HG03039 (cell line): ENCODE data around the gene LRRC56.

ENCODE experiments used
- ATAC-seq: cut with Tn5 transposase; IDR thresholded peaks from one replicate; pipeline ENCODE4 v1.9.1; 2021; ENCODE audit warnings: mild to moderate bottlenecking, moderate library complexity; ENCODE audit not compliant: unreplicated experiment

The LRRC56 gene

DNA sequence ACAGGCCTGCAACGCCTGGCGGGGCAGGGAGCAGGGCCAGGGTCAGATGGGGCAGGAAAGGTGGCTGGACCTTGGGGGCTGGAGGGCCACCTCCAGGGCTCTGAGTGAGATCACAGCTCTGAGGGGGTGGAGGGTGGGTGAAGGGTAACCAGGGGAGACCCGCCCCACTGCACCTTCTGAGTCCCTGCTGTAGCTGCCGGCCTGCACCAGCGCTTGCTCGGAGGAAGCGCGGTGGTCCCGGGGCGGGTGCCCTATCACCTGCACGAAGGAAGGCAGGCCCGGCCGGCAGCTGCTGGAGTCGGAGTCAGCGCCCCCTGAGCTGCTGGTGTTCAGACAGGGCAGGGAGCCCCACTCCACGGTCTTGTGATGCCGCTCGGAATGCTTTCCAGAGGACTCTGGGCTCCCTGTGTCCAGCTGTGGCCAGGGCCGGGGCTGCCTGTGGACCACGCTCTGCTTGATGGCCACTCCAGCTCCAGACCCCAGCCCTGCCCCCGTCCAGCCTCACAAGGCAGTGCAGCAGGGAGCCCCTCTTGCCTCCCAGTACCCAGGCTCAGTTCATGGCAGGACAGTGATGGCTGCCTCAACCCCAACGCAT is 19.4 kb downstream of the LRRC56 start:
- no peak for ATAC-seq

DNA sequence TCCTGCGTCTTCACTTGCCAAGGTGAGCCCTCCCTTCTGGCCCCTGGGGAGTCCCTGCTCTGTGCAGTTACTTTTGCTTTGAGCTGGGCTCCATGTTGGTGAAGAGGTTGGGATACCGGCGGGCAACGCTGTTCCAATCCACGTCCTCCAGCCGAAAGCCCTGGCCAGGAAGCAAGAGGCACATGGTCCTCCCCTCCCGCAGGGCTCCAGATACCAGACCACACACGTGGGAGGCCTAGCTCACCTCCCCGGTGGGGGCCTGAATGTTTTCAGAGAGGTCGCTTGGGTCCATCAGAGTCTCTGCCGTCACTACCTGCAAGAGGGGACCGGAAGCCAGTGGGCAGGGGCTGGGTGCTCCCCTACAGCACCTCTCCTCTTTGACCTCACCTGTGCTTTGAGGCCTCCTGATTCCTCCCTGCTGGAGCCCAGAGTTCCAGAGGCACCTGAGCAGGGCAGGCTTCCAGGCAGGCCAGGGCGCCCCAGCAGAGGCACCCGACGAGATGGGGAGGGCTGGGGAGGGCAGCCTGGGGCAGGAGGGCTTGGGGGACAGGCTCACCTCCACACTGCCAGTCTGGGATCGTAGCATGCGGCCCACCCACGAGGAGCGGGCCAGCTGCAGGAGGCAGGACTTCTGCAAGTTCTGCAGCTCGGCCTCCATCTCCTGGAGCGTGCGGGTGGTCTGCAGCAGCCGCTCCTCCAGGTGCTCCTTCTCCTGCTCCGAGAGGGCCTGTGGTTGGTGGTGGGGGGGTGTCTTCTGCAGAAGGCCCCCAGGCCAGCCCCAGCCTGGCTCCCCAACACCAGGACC is 20.2 kb downstream of the LRRC56 start:
- ATAC-seq = no peak

DNA sequence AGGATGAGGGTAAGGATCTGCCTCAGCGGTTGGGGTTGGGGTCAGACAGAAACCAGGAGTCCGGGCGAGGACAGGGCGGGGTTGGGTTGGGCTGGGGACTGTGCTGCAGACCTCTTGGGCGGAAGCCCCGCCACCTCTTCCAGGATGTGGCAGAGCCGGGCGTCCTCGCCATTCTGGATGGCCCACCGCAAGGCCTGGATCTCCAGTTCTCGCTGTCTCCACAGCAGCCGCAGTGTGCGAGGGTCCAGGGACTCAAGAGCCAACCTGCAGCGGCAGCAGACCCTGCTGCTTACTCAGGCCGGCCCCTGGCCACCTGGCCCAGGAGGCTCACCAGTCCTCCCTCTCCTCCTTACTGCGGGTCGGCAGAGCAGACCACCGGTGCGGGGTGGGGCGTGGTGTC is 21.2 kb downstream of the LRRC56 start:
- no peak for ATAC-seq

DNA sequence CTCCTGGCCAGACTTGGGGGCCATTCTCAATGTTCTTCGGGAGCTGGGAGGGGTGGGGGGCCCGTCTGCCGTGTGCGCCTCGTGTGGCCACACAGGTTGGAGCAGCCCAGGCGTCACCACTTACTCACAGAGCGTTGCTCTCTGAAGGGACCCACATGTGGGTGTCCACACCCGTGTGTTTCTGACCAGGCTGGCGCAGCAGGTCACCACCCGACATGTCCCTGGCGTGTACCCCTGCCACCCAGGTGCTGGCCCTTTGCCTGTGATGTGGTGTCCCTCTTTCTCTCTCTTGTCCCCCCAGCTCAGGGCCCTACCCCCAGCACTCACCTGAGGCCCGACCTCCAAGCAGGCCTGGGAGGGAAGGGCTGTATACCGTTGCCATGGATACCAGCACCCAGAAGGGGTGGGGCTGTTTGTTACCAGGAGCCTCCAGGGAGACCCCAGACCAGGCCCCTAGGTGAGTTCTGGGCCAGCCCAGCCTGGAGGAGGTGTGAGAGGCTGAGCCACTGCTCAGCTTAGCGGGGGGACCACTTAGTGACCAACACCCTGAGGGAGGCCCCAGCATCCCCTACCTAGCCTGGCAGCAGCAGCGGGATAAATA is 21.8 kb downstream of the LRRC56 start:
- no peak for ATAC-seq

DNA sequence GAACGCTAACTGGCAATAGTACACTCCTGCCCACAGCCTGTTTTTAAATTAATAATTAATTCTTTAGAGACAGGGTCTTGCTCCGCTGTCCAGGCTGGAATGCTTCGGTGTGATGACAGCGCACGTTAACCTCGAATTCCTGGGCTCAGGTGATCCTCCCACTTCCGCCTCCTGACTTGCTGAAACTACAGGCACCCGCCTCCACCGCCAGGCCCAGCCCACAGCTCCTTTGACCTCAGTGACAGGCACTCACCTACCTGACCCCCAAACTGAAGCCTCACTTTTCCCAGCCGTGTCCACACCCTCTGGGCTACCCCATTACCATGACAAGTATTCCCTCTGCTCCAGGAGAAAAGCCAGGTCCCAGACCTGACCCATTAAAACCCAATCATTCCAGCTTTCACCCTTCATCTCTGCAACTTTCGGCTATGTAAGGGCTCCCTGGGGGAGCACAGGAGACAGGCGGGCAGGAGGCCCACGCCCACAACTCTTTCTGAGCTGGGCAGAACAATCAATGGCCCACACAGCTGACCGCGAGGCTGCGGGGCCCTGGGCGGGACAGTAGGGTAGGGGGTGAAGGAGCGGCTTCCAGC is 22.5 kb downstream of the LRRC56 start:
- no peak for ATAC-seq

DNA sequence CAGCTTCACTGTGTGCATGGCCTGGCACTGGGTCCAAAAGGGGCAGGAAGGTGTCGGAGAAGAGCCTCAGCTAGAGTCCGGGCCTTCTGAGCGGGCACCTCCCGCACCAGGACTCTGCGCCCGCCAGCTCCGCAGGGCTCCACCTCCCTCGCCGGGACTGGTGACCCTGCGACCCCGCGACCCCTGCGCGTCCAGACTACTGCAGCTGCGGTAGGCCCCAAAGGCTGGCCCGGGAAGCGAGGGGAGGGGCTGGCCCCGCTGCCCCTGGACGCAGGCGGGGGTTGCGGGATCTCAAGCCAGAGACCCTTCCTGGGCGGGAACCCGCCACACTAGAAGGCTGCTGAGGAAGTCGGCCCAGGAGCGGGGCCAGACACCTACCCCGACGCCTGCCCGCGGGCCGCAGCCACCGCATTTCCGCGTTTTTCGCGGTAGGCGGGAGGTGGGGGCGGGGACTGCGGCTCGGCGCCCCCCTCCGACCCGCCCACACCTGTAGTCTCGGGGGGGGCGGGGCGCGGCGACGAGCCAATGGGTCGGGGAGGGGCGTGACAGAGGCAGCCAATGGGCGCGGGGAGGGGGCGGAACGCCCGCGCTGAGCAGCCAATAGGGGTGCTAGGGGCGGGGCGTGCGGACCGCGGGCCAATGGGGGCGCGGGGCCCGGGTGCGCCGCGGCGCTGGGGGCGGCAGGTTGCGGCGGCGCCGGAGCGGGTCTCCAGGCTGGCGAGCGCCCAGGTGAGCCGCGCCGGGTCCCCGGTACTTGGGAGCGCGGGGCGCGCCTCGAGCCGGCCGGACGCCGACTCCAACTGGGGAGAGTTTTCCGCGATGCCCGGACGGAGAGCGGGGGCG is 23.2 kb downstream of the LRRC56 start, which contains the start of the genes LMNTD2 and RASSF7:
TSS of gene LMNTD2 (minus strand) at position 434 of the 843 bp plus-strand sequence. CDS start at position 412, 22 bp downstream.
TSS of gene RASSF7 (plus strand) at position 666 of the 843 bp plus-strand sequence. CDS start 799 bp downstream, outside the sequence.
- peak; percentile 68 for ATAC-seq

DNA sequence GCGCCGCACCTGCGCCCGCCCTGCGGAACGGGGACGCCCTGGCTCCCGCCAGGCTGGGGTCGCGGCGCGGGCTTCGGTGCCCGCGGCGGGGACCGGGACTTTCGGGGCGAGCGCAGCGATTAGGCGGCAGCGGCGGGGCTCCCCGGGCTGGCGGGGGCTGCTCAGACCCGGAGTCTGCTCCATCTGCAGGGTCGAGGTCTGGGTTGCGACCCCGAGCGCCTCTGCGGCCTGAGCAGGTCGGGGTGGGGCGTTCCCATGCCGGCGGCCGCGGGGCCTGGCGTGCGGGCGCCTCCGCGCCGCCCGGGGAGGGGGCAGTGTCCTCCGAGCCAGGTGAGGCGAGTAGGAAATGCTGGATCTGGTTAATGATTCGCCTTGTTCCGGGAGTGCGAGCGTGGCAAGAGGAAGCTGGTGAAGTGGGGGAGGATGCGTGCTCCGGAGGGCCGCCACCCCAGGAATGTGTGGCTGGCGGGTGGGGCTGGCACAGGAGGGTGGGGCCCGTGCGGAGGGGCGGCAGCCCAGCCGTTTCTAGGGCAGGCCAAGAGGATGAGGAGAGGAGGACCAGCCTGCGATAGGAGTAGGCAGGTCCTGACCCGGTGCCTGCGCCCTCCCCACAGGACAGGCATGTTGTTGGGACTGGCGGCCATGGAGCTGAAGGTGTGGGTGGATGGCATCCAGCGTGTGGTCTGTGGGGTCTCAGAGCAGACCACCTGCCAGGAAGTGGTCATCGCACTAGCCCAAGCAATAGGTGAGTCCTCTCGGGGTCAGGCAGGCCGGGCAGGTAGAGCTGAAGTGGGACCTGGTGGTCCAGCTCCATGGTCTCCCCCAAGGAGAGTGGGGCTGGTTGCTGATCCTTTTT is 24.0 kb downstream of the LRRC56 start:
- ATAC-seq = peak; percentile 12

DNA sequence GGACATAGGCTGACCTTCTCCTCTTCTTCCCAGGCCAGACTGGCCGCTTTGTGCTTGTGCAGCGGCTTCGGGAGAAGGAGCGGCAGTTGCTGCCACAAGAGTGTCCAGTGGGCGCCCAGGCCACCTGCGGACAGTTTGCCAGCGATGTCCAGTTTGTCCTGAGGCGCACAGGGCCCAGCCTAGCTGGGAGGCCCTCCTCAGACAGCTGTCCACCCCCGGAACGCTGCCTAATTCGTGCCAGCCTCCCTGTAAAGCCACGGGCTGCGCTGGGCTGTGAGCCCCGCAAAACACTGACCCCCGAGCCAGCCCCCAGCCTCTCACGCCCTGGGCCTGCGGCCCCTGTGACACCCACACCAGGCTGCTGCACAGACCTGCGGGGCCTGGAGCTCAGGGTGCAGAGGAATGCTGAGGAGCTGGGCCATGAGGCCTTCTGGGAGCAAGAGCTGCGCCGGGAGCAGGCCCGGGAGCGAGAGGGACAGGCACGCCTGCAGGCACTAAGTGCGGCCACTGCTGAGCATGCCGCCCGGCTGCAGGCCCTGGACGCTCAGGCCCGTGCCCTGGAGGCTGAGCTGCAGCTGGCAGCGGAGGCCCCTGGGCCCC is 24.8 kb downstream of the LRRC56 start:
- no peak for ATAC-seq

DNA sequence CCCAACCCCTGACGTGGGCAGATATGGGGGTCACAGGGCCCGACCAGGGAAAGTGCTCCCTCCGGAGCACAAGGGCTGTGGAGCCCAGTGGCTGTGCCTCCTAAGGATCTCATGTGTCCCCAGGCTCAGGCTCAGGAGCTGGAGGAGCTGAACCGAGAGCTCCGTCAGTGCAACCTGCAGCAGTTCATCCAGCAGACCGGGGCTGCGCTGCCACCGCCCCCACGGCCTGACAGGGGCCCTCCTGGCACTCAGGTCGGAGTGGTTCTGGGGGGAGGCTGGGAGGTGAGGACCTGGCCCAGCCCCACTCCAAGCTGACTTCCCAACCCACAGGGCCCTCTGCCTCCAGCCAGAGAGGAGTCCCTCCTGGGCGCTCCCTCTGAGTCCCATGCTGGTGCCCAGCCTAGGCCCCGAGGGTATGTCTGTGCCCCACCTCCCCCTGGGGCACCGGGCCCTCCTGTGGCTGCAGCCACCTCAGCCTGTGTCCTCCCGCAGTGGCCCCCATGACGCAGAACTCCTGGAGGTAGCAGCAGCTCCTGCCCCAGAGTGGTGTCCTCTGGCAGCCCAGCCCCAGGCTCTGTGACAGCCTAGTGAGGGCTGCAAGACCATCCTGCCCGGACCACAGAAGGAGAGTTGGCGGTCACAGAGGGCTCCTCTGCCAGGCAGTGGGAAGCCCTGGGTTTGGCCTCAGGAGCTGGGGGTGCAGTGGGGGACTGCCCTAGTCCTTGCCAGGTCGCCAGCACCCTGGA is 25.9 kb downstream of the LRRC56 start:
- ATAC-seq = no peak

DNA sequence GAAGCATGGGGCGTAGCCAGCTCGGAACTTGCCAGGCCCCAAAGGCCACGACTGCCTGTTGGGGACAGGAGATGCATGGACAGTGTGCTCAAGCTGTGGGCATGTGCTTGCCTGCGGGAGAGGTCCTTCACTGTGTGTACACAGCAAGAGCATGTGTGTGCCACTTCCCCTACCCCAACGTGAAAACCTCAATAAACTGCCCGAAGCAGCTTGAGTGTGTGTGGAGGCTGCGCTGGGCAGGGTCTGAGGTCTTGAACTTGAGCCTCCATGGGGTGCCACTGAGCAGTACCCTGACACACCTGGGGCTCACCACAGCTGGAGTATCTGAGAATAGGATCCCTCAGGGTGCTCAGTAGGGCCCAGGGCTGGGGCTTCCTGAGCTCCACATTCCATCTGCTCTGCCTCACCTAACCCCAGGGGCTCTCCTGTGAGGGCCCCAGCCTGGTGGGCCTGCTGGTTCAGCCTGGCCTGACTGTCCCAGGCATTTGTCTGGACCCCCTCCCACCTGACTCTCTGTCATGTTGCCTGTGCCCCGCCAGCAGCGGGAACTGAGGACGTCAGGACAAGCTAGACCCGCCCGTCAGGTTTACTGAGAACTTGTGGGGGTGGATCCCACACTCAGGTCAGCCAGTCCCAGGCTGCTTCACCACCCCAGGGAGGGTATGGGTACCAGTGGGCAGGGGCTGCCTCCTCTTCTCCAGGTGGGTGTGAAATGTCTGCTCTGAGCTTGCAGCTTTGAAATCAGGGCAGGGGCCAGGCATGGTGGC is 26.7 kb downstream of the LRRC56 start:
- ATAC-seq = no peak

DNA sequence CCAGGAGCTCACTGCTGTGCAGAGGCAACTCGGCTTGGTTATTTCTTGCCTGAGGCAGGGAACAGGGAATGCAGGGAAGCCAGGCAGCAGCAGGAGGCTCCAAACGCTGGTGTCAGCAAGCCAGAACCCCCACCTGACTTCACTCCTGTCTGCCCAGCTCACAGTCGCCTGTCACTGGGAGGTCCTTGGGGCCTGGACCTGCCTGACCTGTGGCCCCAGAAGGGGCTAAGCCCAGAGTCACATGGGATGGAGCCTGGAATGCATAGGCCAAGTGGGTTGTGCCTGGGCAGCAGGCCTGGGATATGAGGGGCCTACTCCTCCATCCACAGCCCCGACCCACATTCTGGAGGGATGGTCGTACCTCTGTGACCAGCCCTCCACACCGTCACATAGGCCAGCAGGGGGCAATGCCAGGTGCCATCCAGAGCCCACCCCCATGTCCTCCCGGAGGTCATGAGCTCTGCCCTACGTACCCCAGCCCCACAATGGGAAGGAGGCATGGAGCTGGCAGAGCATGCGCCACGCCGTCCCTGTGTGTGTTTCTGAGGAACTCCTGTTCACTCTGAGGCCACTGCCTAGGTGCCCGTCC is 28.7 kb downstream of the LRRC56 start:
- no peak for ATAC-seq

DNA sequence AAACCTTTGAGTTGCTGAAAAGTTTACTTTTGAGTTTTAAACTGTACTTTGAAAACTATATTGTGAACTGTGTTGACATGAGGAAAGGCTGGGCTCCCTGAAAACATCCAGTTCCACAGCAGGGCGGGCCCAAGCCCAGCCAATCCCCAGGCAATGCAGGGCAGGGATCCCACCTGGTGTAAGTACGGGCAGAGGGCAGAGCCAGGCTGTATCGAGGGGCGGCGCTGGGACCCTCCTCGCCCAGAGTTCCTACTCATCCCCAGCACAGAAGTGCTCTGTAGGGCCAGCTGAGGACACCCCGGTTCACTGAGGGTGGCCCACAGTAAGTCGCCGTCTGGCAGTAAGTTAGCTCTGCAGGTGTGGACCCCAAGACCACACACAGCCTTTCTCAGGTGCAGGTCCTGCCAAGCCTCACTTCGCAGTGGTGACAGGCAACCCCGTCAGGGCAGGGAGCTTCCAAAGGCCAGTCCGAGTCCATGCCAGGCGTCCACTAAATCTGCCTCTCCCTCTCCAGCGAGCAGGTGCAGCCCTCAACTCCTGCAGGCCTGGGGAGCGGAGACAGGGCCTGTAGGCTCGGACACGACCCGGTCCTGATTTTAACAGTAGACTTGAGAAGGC is 29.8 kb downstream of the LRRC56 start:
- ATAC-seq = no peak

DNA sequence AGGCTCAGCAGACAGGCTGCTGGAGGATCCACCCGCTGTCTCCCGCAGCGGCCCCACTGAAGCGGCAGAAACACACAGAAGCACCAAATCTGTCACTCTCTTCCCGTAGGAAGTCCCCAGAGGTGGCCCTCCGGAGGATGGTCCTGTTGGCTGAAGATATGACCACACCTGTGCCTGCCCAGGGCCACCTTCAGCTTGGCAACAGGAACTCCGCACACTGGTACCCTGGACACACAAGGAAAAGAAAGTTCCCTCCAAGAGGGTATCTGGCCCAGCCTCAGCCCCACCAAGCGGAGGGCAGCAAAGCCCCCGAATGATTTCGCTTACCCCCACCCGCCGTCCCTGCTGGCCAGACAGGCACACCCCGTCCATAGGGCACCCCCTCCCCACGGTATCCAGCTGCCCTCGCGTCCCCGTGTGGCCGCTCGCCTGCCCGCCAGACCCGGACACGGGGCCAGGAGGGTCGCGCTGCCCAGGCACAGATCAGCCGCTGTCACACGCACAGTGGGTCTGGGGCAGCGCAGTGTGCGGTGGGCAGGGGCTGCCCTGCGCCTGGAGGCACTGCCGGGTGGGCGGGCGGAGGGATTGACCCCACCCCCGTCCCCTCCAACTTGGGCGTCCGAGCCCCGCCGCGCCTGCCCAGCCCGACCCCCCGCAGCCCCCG is 30.4 kb downstream of the LRRC56 start:
- ATAC-seq = no peak

DNA sequence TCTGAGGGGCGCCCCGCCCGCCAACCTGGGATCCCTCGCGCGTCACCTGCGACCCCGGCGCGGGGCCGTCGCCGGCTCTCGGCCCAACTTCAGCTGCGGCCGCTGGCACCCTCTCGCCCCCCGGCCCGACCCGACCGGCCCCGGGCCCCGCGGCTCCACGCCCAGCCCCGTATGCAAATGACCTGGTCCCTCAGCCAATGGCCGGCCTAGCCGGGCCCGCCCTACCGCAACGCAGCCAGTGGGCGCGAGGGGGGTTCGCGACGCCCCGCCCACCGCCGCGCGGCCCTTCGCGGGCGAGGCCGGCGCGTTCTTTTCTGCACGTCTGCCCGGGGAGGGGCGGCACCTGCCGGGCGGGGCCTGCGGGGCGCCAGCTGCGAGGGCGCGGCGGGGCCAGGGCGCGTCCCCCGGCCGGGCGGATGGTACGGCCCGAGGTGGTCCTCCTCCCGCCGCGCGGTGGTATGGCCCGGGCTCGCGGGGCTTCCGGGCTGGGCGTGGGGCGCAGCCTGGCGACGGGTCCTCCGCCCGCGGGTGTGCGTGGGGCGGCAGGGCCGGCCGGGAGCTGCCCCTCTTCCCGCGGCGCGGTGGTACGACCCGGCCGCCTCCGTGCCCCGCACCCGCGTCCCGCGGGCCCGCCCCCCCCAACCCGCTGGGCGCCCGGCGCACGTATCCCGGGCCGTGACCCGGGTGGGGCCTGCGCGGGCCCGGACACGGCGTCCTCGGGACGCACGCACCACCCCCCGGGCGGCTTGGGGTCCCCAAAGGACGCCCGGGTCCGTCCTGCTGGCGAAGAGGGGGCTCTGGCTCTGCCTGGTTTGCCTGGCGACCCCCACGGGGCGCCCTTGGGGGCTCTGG is 31.2 kb downstream of the LRRC56 start:
- ATAC-seq = peak; percentile 73

DNA sequence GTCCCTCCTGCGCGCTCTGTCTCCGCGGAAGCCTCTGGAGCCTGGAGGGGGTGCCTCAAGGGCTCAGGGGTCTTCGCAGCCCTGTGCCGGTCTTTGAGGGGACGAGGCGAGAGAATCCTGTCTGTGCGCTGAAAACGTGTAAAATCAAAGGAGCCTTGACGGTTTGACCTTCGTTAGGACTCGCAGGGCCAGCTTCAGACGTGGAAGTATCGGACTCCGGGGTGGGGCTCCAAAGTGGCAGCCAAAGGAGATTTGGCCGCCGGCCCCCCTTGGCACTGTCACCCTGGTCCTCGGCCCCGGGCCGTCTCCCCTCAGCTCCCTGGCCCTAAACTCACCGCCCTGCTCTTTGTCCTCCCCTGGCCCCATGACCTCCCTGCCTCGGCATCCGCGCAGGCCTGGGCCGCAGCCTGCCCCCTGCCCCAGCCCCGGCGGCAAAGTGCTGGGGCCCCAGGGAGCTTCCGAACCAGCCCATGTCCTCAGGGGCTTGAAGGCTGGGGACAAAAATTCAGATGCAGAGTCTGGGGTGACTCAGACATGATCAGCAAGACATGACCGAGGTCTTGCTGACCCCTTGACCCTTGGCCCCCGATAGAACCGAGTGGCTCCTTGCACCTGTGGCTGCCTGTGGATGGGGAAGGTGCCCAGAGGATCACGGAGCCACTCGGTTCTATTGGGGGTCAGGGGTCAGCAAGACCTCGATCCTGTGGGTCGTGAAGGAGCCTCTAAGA is 32.0 kb downstream of the LRRC56 start:
- no peak for ATAC-seq
